Dermis blood vessel endothelial cell (primary cell): ENCODE results near the gene TSPAN3. TPM values are rescaled to one million over a fixed set of nuclear protein-coding genes. Genes with fewer than 3 reads are reported as not detected.

Experiments
- DNase-seq: peaks from one replicate; pipeline ENCODE4 v3.0.0; 2010
- total RNA-seq: library from RNA; depleted of rRNA; stranded (reverse); fragments of >200 nt; gene quantifications from 2 replicates; pipeline ENCODE4 v1.2.3, GENCODE V29; 2014

TSPAN3 gene
- total RNA-seq, 1 donor from 2014 or later: 242 TPM

DNA sequence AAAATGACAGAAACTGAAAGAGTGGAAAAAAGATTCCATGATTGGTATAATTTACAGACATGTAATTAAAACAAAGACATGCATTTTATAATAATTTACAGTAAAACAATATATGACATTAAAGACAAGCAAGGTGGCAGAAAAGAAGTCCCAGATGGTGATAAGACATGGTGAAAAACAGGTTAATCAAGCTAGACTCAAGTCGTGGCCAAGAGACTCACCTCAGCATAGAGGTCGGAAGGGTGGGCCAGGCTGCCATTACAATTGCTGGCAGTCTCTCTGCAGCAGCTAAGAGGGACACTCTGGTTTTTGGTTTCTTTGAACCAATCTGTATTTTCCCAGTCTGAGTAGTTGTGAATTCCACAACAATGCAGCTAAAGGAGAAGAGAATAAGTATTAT, 18.4 kb downstream of the TSPAN3 start:
- DNase-seq: no peak

- no peak for DNase-seq
Observed at GRCh38 chr15:77048135-77048876, 22.6 kb downstream of the TSPAN3 start.

DNA sequence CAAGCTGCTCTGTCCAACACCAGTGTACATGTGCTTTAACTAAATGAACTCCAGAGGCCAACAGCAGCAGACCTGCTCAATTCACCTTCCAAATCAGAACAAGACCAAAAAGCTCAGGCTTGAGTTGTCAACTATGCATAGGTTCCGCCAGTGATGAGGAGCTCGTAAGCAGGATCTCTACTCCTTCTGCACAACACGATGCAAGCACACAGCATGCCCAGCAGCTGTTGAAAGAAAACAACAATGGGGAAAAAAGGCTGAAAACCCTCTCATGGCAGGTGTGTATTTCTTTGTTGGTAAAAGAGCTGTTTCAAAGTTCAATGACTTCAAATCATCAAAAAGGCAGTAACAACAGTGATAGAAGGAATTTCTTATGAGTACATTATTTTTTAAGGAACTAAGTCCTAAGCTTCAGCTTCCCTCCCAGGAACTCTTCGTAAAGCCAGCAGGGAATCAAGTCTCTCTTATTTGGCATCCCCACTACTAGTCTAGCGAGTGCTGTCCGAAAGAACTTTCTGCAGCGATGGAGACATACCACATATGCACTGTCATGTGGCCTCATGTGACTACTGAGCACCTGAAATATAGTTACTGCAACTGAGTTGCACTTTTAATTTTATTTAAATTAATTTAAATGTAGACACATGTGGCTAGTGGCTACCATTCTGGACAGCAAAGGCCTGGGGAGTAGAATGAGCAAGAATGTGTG, 24.1 kb downstream of the TSPAN3 start:
- no peak for DNase-seq

DNA sequence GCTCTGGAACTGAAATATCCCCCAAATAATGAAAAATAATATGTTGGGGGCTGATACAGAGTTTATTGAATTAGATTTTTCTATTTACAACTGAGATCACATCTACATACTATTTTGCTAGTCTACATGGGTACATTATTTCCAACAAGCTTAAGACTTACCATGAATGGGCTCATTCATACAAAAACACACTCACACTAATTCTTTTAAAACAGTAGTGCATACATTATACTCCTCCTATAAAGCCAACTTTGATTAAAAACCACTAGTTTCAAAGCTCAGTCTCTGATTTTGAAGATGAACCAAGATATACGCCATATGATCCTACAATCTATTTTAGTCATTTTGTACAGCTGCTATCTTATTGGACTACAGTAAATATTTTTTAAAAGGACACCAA, 24.9 kb downstream of the TSPAN3 start:
- no peak for DNase-seq

GRCh38 chr15:77044228-77045042, 26.5 kb downstream of the TSPAN3 start:
- no peak for DNase-seq

DNA sequence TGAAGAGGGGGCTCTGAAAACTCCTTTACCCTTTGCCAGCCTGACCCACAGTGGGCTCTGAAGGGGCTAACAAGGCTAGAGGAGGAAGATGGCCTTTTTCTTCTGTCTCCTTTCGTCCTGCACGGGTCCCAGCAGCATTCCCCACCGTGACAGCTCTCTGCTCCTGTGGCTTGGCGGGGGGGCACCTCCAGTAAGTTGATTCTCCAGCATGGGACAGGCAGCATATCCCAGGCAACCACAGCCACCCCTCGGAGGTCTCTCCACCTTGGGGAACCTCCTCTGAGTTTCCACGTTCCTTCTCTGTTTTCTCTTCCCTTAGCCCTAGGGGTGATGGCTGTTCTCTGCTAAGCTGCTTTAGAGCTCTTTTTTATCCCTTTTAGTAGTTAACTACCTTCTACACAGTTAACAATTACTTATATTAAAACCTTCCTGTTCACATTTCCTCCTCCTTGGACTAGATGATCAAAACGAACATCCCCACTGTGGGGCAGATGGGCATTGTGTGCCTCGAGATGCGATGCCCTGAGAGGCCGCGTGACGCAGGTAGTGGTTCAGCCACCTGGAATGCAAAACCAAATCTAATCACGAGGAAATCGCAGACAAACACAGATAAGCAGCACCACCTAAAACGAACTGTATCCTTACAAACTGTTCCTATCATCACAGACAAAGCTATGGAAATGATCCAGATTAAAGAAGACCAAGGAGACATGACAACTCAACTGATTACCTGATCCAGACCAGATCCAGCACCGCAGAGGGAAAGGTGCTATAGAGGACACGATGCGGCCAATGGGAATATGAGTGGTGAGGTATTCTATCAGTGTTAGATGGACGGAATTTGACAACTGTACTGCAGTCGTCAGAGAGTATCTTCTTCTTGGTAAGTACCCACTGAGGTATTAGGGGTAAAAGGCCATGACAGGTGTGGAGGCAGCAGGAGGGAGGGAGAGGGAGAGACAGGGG, 27.7 kb downstream of the TSPAN3 start:
- DNase-seq: no peak

- no peak for DNase-seq
Observed at GRCh38 chr15:77042245-77042919, 28.5 kb downstream of the TSPAN3 start.

GRCh38 chr15:77040673-77041072, 30.2 kb downstream of the TSPAN3 start:
- peak; percentile 55 for DNase-seq

DNA sequence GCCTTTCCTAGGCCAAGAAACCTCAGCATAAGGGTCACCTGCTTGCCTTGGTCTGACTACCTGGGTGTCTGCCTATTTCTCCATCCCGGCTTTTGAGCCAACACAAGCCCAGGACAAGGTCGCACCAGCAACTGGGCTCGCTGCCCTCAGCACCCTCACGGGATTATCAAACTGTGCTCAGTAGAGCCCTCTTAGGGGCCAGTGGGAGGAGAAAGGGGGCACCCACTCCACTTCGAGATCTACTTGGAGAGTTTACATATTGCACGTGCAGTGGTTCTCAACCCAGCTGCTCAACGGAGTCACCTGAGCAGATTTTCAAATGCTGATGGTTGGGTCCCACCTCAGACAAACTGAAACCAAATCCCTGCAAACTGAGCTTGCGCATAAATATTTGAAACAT, 31.1 kb downstream of the TSPAN3 start:
- no peak for DNase-seq

DNA sequence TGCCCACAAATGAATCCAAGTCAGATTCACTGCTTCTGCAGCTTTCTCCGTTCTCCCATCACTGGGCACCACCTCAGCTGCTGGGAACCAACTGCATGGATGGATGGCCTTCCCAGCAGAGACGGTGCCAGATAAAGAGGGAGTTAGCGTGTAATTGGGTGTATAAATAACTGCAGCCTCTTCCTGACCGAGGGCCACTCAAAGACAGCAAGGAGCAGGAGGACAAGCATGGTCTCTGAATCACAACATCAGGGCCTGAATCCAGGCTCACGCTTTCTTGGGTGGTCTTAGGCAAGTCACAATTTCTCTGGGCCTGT, 31.7 kb downstream of the TSPAN3 start:
- DNase-seq: no peak

- no peak for DNase-seq
Observed at GRCh38 chr15:77038312-77039216, 32.3 kb downstream of the TSPAN3 start.

DNA sequence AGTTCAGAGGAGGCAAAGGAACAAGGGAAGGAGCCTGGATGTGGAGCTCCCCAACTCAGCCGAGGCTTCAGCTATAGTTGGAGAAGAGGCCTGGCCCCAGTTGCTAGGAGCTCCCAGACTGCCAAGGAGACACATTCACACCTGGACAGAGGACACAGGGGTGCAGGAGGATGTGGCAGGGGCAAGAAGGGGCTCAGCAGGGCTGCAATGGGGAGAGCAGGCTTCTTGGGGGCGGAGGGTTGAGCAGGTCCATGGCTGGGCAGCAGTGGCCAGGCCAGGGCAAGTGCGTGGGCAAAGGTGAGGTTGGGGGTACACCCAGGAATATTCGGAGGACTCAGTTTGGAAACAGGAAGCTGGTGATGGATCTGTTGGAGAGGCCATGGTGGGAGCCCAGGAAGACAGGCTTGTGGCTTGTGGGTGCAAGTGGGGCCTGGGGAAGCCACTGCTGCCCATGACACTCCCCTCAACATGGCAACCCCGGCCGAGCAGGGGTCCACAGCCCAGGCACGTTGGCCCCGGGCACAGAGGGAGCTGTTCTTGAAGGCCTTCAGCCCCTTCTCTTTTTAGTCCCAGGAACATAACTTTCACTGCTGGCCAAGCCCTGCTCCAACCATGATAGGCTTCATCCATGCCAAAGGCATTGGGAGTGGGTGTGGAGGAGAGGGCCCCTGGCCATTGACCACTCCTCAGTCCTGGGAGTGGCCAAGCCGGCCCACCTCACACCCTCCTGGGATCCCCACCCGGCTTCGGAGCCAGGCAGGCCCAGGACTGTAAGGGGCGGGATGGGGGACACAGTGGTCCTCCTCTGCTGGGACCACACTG, 33.3 kb downstream of the TSPAN3 start:
- no peak for DNase-seq

DNA sequence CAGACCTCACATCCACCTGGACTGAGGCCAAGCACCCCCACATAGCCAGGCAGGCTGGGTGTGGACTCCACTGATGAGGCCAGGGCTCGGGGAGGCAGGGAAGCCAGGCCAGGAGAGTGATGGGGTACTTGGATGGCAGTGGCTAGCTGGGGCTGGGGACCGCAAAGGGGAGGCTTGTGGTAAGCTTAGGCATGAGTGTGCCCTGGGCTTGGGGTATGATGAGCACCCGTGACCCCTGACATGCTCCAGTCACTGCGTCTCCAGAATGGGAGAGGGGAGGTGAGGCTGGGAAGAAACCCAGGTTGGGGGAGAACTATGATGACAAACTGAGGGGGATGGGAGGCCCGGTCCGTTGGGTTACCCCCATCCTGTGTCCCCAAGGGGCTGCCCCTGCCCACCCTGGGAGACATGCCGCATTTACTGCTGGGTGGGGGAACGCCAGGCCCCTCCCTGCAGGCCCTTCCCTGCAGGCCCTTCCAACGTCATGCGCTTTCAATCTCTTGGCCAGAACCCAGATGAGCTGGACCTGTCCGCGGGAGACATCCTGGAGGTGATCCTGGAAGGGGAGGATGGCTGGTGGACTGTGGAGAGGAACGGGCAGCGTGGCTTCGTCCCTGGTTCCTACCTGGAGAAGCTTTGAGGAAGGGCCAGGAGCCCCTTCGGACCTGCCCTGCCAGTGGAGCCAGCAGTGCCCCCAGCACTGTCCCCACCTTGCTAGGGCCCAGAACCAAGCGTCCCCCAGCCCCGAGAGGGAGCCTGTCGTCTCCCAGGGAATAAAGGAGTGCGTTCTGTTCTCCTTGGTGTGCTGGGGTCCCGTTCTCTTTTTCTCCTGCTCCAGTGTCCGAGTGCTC, 34.1 kb downstream of the TSPAN3 start:
- DNase-seq: no peak

- no peak for DNase-seq
Observed at GRCh38 chr15:77035999-77036471, 34.9 kb downstream of the TSPAN3 start.

DNA sequence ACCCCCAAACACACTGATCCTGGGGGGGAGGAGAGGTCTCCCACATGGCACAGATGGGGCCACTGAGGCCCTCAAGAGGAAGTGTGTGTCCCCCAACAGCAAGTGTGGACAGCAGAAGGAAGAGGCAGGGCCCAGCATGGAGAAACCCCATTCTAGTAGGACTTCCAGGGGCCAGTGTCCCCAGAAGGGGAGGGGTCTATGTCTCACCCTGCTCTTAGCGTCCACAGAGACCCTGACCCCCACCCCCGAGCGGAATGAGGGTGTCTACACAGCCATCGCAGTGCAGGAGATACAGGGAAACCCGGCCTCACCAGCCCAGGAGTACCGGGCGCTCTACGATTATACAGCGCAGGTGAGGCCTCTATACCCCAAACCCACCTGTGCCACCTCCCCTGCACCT, 35.3 kb downstream of the TSPAN3 start:
- DNase-seq: no peak

DNA sequence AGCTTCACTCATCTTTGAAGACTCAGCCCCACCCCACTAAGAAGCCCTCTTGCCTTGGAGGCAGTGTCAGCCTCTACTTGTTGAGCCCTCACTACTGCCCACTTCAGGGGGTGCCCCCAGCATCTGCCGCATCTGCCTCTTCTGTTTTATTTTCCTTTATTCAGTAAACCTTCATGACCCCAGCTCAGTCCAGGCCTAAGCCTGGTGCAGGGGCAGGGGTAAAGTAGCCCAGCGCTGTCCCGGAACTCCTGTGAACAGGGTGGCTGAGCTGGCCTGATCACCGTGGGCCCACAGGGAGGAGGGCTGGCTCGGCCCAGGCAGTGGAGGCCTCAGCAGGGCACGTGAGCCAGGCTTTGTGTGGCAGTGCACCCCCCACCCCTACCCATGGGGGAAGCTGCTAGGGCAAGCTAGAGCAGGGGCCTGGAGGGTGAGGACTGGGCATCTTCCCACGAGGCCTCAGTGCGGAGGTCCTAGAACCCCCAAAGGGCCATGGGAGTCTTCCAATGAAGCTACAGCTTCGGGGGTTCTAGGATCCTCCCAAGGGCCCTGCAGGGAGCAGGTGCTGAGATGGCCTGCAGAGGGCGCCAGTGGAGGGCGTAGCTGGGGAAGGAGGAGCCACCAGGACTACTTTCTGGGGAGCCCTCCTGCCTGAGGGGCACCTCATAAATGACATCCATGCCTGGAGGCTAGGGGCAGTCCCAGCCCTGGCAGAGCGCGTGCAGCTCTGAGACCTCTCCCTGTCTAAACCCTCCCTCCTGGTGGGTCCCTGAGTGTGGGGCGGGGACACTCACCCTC, 36.0 kb downstream of the TSPAN3 start:
- peak; percentile 63 for DNase-seq

DNA sequence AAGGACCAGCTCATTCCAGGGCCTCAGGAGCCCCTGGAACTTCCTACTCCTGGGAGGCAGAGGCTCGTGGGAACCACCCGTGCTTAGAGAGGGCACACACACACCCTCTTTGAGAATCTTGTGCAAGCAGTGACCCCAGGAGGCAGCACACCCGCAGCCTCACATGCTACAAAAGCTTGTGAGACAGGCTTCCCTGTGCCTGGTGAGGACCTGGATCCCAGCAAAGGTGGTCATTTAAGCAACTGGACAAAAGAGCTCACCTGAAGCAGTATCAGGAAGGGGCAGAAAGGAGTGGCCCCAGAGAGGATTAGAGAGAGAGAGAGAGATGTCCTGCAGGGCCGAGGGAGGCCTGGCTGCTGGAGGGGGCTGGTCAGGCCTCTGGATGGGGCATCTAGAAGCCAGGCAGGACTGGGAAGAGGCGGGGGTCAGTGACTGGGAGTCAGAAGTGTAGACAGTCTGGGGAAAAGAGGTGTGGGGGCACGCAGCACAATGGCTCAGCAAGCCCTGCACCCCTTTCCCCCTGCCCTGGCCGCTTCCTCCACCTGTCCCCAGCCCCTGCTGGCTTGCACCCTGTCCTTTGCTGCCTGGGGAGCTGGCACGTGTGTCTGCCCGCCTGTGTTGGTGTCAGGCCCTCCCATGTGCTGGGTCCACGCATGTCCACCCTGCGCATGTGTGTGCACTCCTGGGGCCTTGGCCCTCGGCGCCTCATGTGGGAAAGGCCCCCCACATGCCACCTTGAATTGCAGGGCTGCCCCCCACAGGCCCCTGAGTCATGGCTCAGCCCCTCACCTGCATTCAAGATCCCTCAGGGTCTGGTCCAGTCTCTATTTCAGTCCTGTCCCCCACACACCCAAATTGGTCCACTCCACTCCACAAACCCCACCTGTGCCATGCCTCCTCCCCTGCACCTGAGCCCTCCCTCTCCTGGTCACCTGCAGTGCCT, 36.9 kb downstream of the TSPAN3 start:
- DNase-seq: no peak
